ENCODE data around the gene MROH2B.

Gene MROH2B

GRCh38 chr5:40957048-40957447 is 114.1 kb downstream of the MROH2B start:
- no peak overlapping the region for H3K4me3 ChIP-seq (ENCODE audit: low read depth, low read length)
- no peak for TF ChIP-seq CTCF (IDR thresholded peaks at IDR 0.05; ENCODE audit: low read depth, low read length, missing control alignments)
- no peak for DNase-seq (ENCODE audit: low read depth)

- H3K4me3 ChIP-seq (ENCODE audit: low read depth, low read length) = no peak overlapping the region
- no peak for DNase-seq (ENCODE audit: low read depth)
- TF ChIP-seq CTCF (IDR thresholded peaks at IDR 0.05; ENCODE audit: low read depth, low read length, missing control alignments) = no peak
Observed at GRCh38 chr5:40955313-40955712, 115.8 kb downstream of the MROH2B start.
